NCI-H82 treated with DMSO at 0.1 percent for 48 hours (cell line): ENCODE results near the gene MPPE1.

Experiments used
- DNase-seq: peaks from one replicate; lab custom pipeline; 2025; ENCODE audit not compliant: unreplicated experiment; lab: John Stamatoyannopoulos, UW

Gene MPPE1

GRCh38 chr18:11885278-11885947 lies 22.7 kb downstream of the MPPE1 start:
- DNase-seq = no peak

- DNase-seq = no peak
Observed at GRCh38 chr18:11884396-11885030, 23.6 kb downstream of the MPPE1 start.

- no peak for DNase-seq
Observed at GRCh38 chr18:11883153-11883552, 25.0 kb downstream of the MPPE1 start.

- no peak for DNase-seq
Observed at GRCh38 chr18:11882636-11883035, 25.5 kb downstream of the MPPE1 start.

GRCh38 chr18:11880586-11881304 lies 27.4 kb downstream of the MPPE1 start:
- no peak for DNase-seq

- peak; percentile 34 for DNase-seq
Observed at GRCh38 chr18:11877497-11878135, 30.5 kb downstream of the MPPE1 start.

GRCh38 chr18:11874676-11875075 lies 33.4 kb downstream of the MPPE1 start:
- no peak for DNase-seq

- DNase-seq = no peak
Observed at GRCh38 chr18:11873670-11874340, 34.3 kb downstream of the MPPE1 start.

- peak; percentile 18 for DNase-seq
Observed at GRCh38 chr18:11872479-11873136, 35.5 kb downstream of the MPPE1 start.

- DNase-seq = no peak
Observed at GRCh38 chr18:11871501-11871900, 36.6 kb downstream of the MPPE1 start.

- DNase-seq = no peak
Observed at GRCh38 chr18:11868230-11868629, 39.9 kb downstream of the MPPE1 start.

- DNase-seq = peak; percentile 55
Observed at GRCh38 chr18:11866764-11867163, 41.4 kb downstream of the MPPE1 start.

- peak; percentile 59 for DNase-seq
Observed at GRCh38 chr18:11866329-11866728, 41.8 kb downstream of the MPPE1 start.

GRCh38 chr18:11865071-11865470 lies 43.0 kb downstream of the MPPE1 start:
- no peak for DNase-seq

GRCh38 chr18:11864471-11864870 lies 43.6 kb downstream of the MPPE1 start:
- no peak for DNase-seq

GRCh38 chr18:11862468-11863137 lies 45.5 kb downstream of the MPPE1 start:
- DNase-seq = no peak

- DNase-seq = no peak
Observed at GRCh38 chr18:11861583-11862288, 46.4 kb downstream of the MPPE1 start.

- no peak for DNase-seq
Observed at GRCh38 chr18:11860594-11861450, 47.3 kb downstream of the MPPE1 start.
